GM18873 (cell line): ENCODE measurements around the gene IL23R.
"Not testable (repeated sequence)": the region's sequence is repeated elsewhere in the genome, so short reads cannot be mapped to it uniquely, and the experiment has no call there.

Experiments used
- ATAC-seq: cut with Tn5 transposase; IDR thresholded peaks from one replicate; pipeline ENCODE4 v1.9.1; 2021; ENCODE audit warnings: mild to moderate bottlenecking, moderate library complexity, moderate number of reproducible peaks; ENCODE audit not compliant: unreplicated experiment, low FRiP score

IL23R gene

DNA sequence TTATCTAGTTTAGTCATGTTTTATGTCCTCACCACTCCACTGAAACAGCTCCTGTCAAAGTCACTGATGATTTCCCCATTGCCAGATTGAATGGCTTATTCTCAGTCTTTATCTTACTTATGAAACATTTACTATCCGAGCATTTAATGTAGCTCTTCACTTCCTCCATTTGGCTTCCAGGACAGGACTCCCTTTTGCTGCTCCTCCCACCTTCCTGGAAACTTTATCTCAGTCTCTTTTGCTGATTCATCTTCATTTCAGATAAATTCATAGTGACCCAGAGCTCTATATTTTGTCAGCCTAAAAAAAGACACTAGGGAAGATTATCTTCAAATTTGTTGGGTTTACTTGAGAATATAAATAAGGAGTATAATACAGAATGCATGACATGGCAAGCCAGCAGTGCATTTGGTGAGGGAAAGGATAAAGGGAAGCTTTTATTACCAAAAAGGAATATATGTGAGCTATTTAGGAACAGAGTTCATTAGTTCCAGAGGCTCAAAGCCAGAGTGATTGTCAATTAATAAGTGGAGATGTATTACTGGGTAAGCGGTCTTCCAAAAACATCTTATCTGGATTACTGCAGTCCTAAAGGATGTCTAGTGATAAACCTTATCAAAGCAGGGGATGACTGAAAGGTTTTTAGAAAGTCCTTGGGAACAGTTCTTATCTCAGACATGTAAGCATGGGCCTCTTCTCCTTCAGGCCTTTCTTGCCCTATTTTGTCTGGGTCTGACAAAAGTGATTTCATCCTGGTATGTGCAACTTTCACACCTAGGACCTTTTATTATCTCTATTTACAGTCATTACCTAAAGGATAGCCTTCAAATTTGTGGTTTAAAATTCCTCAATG lies 25.6 kb downstream of the IL23R start:
- no peak for ATAC-seq

DNA sequence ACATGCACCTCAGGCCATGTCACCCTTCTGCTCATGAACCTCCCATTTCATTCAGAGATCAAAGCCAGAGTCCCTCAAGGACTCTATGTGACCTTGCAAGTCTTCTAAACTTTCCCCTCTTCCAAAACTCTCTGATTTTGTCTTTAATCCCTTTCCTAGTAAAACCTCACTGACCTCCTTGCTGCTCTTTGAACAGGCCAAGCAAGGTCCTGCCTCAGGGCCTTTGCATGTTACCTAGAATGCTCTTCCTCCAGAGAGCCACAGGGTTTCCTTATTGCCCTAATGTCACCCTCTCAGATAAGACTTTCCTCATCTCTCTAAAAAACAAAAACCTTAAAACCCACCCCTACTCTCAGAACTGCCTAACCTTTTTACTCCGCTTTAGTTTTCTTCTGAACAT lies 26.6 kb downstream of the IL23R start:
- ATAC-seq: no peak

DNA sequence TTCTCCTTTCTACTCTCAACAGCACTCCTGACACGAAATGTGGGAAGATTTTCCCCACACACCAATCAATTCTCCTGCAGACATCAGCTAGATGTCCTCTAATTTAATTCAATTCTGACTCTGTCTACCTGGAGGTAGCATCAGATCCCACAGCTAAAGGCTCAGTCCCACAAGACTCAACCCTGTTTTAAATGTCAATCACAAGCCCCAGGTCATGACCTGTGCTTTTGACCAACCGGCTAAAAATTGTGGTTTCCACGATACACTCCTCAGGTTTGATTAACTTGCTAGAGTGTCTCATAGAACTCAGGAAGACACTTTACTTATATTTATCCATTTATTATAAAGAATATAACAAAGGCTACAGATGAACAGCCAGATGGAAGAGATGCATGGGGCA lies 27.4 kb downstream of the IL23R start:
- ATAC-seq: no peak

DNA sequence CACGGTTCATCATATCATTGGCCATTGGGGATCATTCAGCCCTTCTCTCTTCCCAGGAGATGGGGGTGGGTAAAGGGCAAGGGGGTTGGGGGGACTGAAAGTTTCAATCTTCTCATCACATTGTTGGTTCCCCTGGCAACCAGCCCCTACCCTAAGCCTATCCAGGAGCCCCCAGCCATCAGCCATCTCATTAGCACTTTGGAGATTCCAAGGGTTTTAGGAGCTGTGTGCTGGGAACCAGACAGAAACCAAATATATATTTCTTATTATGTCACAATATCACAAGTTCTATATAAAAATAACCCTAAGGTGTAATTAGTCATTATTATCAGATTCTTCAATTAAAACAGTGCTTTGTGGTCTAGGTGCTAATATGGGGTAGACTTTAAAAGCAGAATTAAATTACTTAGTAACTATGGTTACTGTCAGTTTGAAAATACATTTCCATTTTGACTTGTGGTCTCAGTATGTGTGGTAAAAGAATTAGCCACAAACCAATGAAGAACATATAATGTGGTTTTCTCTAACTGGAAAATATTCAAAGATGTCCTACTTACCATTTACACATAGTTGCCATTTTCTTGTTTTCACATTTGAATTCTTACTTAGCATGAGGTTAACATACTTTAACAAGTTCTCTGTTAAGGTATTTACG lies 28.1 kb downstream of the IL23R start:
- ATAC-seq: peak; percentile 72

DNA sequence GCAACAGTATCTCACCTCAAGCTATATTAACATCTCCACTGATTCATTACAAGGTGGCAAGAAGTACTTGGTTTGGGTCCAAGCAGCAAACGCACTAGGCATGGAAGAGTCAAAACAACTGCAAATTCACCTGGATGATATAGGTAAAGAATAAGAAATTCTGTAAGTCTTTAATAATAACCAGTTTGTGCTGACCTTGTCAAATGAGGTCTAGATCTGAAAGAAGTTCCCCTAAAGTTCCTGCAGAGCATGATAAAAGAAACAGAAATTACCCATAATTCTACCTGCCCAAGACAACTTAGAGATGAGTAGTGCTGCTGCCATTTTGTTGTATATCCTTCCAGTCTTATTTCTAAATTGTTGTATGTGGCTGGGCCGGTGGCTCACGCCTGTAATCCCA lies 34.5 kb downstream of the IL23R start:
- no peak for ATAC-seq

DNA sequence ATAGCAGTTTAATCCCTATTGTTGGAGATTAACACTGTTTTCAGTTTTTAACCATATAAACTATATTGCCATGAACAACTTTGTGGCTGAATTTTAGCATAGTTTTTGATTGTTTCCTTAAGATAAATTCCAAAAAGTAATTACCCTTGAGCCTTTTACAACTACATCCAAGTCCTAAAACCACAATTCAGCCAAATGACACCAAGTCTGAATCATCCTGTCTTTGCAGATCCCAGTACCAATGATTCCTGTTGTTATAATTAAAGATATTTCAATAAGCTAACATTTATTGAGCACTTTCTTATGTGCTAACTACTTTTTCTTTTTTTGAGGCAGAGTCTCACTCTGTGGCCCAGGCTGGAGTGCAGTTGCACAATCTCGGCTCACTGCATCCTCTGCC lies 35.6 kb downstream of the IL23R start:
- ATAC-seq: no peak

DNA sequence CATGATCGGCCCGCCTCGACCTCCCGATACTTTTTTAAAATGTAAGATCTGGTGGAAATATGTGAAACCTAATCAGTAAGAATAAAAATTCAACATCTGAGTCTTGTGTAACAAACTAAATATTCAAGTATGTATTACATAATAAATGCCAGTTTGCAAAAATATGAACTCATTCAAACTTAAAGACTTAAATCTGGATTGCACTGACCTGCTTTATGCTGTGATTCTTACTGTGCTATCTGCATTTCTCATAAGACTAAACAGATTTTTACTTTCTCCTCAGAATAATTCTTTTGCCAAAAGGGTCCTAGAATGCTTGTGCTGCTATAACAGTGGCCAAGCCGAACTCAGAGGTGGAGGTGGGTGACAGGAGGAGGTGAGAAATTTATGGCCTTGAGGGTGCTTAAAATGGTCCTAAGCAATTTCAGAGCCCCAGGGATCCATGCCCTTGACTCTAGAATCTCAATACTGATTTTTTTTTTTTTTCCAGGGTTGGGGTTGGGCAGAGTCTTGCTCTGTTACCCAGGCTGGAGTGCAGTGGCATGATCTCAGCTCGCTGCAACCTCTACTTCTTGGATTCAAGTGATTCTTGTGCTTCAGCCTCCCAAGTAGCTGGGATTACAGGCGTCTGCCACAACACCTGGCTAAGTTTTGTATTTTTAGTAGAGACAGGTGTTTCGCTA lies 38.2 kb downstream of the IL23R start:
- ATAC-seq: no peak

DNA sequence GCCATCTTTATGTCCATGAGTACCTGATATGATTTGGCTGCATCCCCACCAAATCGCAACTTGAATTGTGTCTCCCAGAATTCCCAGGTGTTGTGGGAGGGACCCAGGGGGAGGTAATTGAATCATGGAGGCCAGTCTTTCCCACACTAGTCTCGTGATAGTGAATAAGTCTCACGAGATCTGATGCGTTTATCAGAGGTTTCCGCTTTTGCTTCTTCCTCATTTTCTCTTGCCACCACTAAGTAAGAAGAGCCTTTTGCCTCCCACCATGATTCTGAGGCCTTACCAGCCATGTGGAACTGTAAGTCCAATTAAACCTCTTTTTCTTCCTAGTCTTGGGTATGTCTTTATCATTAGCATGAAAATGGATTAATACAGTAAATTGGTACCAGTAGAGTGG lies 41.1 kb downstream of the IL23R start:
- ATAC-seq: not testable (repeated sequence)

DNA sequence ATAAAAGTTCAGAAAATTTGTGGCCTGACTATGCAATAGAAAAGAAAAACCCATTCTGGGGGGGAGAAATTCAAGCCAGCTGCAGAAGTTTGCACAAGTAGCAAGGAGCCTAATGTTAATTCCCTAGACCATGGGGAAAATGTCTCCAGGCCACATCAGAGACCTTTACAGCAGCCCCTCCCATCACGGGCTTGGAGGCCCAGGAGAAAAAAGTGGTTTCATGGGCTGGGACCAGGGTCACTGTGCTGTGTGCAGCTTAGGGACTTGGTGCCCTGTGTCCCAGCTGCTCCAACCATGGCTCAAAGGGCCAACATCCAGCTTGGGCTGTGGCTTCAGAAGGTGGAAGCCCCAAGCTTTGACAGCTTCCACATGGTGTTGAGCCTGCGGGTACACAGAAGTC lies 42.0 kb downstream of the IL23R start:
- ATAC-seq: no peak

DNA sequence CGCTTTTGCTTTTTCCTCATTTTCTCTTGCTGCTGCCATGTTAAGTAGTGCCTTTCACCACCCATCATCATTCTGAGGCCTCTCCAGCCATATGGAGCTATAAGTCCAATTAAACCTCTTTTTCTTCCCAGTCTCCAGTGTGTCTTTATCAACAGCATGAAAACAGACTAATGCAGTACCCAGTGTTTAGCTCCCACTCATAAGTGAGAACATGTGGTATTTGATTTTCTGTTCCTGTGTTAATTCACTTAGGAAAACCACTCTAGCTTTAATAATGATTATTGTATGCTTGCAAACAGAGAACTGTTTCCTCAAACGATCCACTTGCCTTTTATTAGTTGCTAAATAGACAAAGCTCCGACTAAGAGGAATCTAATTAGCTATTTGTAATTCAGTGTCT lies 43.3 kb downstream of the IL23R start:
- no peak for ATAC-seq

DNA sequence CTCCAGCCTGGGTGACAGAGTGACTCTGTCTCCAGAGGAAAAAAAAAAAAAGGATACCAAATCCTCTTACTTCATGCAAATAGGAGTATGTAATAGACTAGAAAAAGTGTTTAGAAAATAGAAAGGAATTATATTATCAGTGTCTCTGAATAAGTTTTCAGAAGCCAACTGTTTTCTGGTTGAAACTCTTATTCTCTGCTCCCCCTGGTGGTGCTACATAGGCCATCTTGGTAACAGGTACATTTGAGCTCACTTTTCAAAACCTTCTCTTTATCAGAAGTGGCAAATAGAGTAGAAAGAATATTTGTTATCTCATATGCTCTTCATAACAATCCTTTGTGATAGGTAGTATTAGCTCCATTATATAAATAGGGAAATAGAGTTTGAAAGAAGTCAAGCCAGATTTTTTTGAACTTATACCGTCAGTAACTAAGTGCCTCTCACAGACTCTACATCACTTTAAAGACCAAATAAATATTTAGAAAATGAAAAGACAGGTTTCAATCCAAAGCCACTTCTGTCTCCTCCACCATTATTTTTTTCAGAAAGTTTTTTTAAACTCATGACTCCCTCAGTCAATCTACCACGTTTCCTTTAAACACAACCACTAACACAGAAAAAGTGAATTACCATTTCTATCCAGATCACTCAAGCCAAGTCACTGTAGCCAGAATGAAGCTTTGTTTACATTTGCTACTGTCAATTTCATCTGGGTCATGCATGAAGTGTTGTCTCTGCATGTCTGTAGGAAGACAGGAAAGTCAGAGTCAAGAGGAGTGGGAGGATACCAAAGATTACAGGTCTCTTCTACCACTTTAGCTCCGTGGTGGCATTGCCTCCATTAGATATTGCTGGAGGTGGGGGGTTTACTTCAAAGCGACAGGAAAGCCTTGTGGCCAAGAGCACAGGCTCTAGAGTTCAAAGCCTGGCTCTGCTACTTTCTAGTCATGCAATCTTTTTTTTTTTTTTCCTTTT lies 45.6 kb downstream of the IL23R start:
- no peak for ATAC-seq

DNA sequence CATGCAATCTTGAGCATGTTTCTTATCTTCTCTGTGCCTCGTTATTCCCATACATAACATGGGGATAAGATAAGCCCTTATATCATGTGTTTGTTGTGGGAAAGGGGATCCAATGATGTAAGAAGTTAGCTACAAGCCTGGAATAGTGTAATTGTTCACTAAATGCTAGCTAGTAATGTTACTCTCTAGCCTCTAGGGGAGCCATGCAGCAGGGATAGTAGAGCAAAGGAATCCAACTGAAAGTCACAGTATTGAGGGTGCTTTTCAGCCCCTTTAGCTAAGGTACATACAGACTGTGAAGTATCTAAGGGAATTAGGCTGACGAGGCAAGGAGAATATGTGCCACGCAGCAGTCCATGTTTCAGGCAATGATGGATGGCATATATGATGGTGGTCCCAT lies 46.9 kb downstream of the IL23R start:
- ATAC-seq: no peak

DNA sequence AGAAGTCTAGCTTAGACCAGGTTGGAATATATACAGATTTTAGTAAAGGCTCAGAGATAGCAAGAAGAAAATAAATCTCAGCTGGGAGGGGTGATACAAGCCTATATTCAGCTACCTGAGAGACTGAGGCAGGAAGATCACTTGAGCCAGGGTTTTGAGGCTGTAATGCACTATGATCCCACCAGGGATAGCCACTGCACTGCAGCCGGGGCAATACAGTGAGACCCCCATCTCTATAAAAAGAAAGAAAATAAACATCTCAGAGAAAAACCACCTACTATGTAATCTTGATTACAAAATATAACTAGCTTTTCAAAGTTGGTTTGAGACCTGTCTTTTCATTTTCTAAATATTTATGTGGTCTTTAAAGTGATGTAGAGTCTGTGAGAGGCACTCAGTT lies 47.7 kb downstream of the IL23R start:
- no peak for ATAC-seq

DNA sequence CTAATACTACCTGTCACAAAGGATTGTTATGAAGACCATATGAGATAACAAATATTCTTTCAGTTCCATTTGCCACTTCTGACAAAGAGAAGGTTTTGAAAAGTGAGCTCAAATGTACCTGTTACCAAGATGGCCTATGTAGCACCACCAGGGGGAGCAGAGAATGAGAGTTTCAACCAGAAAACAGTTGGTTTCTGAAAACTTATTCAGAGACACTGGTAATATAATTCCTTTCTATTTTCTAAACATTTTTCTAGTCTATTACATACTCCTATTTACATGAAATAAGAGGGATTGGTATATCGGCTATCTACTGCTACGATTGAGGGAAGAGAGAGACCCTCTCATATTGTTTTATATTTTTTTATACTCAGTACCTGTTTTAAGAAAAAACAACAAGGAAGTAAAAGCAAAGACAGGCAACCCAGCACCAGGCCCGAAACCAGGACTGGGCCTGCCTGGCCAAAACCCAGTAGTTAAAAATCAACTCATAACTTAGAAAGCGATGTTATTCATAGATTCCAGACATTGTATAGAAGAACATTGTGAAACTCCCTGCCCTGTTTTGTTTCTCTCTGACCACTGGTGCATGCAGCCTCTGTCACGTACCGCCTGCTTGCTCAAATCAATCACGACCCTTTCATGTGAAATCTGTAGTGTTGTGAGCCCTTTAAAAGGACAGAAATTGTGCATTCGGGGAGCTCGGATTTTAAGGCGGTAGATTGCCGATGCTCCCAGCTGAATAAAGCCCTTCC lies 48.3 kb downstream of the IL23R start:
- peak; percentile 76 for ATAC-seq

DNA sequence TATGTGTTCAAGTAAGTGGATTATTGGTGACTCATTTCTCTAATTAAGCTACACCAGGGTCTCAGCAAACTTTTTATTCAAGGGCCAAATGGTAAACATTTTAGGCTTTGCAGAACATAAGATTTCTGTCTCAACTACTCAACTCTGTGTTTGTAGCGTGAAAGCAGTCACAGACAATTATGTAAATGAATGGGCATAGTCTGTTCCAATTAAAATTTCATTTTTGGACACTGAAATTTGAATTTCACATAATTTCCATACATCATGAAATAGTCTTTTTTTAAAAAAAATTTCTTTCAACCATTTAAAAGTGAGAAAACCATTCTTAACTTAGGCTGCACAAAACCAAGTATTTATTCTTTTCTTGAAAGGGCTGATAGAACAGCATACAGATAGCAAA lies 50.1 kb downstream of the IL23R start:
- ATAC-seq: no peak

DNA sequence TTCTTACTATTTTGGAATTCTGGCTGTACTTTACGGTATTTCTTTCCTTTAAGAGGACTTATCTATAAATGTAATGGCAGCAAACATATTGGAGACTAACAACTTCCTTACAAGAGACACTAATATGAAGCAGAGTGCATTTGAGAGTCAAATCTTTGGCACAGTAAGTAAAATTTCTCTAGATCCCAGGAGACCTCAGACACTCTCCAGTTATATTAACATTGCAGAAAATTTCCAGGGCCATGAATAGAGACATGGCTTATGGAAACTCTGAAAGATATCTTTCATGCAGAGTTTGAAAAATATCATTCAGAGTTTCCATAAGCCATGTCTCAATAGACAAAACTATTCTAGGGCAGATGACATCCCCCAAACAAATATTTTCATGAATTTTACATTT lies 51.2 kb downstream of the IL23R start:
- ATAC-seq: no peak

DNA sequence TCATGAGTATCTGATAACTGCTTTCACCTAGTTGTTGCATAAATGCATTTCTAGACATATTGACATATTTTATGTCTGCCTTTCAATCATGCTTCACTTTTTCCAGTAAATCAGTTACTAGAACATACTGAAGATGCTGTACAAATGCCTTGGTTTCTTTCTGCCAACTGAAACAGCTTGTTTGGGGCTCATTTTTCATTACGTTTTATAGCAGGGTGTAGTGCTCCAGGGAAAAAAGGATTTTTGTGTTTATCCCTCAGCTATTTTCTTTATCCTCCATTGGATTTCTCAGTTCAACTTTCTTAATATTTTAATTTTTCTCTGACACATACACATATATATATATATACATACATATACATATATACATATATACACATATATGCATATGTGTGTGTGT lies 51.7 kb downstream of the IL23R start:
- ATAC-seq: no peak

DNA sequence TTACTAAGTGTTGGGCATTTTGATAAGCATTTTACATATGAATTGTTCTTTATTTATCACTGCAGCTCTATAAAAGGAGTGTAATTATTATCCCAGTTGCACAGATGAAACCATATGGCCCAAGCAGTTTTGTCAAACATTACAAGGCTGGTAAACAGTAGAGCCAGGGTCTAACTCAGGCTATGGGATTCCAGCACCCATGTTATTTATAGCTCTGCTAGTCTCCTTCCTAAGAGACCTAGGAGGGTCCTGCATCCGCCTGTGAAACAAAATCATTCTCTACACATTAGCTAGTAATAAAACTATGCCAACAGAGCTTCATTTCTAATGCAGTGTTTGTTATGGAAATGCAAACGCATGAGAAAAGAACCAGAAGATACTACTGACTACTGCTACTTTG lies 58.6 kb downstream of the IL23R start:
- no peak for ATAC-seq

DNA sequence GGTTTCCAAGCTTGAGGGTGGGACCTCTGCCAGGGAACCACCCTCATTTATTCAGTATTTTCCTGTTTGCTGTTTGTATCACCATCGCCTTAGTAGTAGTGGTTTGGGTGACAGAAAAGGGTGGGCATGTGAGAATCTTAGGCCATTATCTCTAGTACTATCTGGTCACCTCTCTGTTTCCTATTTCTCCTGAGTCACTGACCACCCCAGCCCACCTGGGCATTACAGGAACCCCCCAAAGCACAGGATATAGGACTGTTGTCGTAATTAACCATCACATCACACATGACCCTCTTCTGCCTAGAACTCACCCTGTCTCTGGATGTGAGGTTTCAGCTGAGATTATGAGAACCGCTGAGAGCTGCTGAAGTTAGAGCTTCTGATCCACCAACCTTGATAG lies 60.4 kb downstream of the IL23R start:
- no peak for ATAC-seq

DNA sequence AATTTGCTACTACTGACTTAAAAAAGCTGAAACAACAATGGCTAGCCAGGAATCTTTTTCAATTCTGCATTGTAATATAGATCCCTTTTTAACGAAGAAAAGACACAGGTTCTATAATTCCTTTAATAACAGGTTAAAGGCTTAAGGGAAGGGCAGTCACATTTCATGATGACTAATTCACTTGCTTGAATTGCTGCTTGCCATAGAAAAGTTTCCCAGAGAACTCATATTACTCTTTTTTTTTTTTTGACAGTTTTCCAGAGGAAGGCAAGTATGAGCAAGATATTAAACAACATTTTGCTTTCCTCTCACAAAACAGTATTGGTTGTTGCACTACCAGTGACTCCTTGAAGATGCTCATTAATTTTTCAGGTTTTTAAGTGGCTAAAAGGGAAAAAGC lies 60.9 kb downstream of the IL23R start:
- no peak for ATAC-seq
